ENCODE measurements around the gene ETNK1.
"Not testable (repeated sequence)": the region's sequence is repeated elsewhere in the genome, so short reads cannot be mapped to it uniquely, and the experiment has no call there.

DNA sequence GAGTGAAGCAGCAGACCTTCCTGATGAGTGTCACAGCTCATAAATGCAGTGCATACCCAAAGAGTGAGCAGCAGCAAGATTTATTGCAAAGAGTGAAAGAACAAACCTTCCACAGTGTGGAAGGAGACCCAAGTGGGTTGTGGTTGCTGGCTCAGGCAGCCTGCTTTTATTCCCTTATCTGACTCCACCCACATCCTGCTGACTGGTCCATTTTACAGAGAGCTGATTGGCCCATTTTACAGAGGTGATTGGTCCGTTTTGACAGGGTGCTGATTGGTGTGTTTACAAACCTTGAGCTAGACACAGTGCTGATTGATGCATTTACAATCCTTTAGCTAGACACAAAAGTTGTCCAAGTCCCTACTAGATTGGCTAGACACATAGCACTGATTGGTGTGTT lies 67.5 kb downstream of the ETNK1 start:
- TF ChIP-seq, protein P1, sequence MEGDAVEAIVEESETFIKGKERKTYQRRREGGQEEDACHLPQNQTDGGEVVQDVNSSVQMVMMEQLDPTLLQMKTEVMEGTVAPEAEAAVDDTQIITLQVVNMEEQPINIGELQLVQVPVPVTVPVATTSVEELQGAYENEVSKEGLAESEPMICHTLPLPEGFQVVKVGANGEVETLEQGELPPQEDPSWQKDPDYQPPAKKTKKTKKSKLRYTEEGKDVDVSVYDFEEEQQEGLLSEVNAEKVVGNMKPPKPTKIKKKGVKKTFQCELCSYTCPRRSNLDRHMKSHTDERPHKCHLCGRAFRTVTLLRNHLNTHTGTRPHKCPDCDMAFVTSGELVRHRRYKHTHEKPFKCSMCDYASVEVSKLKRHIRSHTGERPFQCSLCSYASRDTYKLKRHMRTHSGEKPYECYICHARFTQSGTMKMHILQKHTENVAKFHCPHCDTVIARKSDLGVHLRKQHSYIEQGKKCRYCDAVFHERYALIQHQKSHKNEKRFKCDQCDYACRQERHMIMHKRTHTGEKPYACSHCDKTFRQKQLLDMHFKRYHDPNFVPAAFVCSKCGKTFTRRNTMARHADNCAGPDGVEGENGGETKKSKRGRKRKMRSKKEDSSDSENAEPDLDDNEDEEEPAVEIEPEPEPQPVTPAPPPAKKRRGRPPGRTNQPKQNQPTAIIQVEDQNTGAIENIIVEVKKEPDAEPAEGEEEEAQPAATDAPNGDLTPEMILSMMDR (IDR thresholded peaks at IDR 0.05; ENCODE audit: low read depth, low read length): not testable (repeated sequence)
- not testable (repeated sequence) for TF ChIP-seq EZH2phosphoT487 (IDR thresholded peaks at IDR 0.05; ENCODE audit: low read depth)

All from OCI-LY3 (cell line).